GM21786 (cell line): ENCODE data around the gene STKLD1.
"Not testable (repeated sequence)": the region's sequence is repeated elsewhere in the genome, so short reads cannot be mapped to it uniquely, and the experiment has no call there.

ENCODE experiments used
- ATAC-seq: cut with Tn5 transposase; IDR thresholded peaks from one replicate; pipeline ENCODE4 v1.9.1; 2021; ENCODE audit not compliant: unreplicated experiment

Gene STKLD1

GRCh38 chr9:133436681-133437080 lies 60.5 kb downstream of the STKLD1 start:
- ATAC-seq, result no peak

- no peak for ATAC-seq
Measured at GRCh38 chr9:133437753-133438531, 61.8 kb downstream of the STKLD1 start.

GRCh38 chr9:133439337-133439736 lies 63.2 kb downstream of the STKLD1 start:
- ATAC-seq, result no peak

GRCh38 chr9:133440874-133441273 lies 64.7 kb downstream of the STKLD1 start:
- no peak for ATAC-seq

GRCh38 chr9:133441571-133441970 lies 65.4 kb downstream of the STKLD1 start:
- no peak for ATAC-seq

GRCh38 chr9:133443248-133443647 lies 67.1 kb downstream of the STKLD1 start:
- no peak for ATAC-seq

GRCh38 chr9:133443982-133444381 lies 67.8 kb downstream of the STKLD1 start:
- ATAC-seq, result no peak

GRCh38 chr9:133445293-133445969 lies 69.3 kb downstream of the STKLD1 start:
- ATAC-seq, result no peak

GRCh38 chr9:133448487-133448972 lies 72.4 kb downstream of the STKLD1 start:
- no peak for ATAC-seq

GRCh38 chr9:133449760-133450159 lies 73.6 kb downstream of the STKLD1 start:
- ATAC-seq, result no peak

GRCh38 chr9:133451865-133452264 lies 75.7 kb downstream of the STKLD1 start:
- ATAC-seq, result not testable (repeated sequence)

- no peak for ATAC-seq
Measured at GRCh38 chr9:133452562-133452961, 76.4 kb downstream of the STKLD1 start.

GRCh38 chr9:133453651-133454050 lies 77.5 kb downstream of the STKLD1 start:
- no peak for ATAC-seq

- ATAC-seq, result no peak
Measured at GRCh38 chr9:133454325-133454724, 78.2 kb downstream of the STKLD1 start.

- no peak for ATAC-seq
Measured at GRCh38 chr9:133454943-133455673, 78.9 kb downstream of the STKLD1 start.
